SK-N-SH (cell line): ENCODE data around the gene CIP2A.

ENCODE experiments used
- CHD2 ChIP-seq: fragments of 150-350 bp; IDR thresholded peaks from 2 replicates; pipeline ENCODE4 v1.6.1; 2018; ENCODE audit warnings: low read length; ENCODE audit not compliant: partially characterized antibody
- MXI1 ChIP-seq: IDR thresholded peaks from 2 replicates; pipeline ENCODE4 v1.6.1; 2012; ENCODE audit warnings: mild to moderate bottlenecking, low read depth, low read length, improper control_type of control experiment
- POLR2AphosphoS5 ChIP-seq: IDR thresholded peaks from 2 replicates; pipeline ENCODE4 v1.6.1; 2012; ENCODE audit warnings: low read depth, low read length
- RAD21 ChIP-seq: IDR thresholded peaks from 2 replicates; pipeline ENCODE4 v1.6.1; 2012; ENCODE audit warnings: mild to moderate bottlenecking, low read length
- RCOR1 ChIP-seq: fragments of 150-350 bp; IDR thresholded peaks from 2 replicates; pipeline ENCODE4 v1.6.1; 2017; ENCODE audit warnings: antibody characterized with exemption, low read length
- TAF1 ChIP-seq: IDR thresholded peaks from 2 replicates; pipeline ENCODE4 v1.6.1; 2012; ENCODE audit warnings: low read depth, mild to moderate bottlenecking, low read length, moderate library complexity, borderline replicate concordance
- YY1 ChIP-seq: IDR thresholded peaks from 2 replicates; pipeline ENCODE4 v1.4.0; 2012; ENCODE audit warnings: low read depth, mild to moderate bottlenecking
- TF ChIP-seq, protein P1 (sequence below): fragments of 200-600 bp; sonication (generic); IDR thresholded peaks from 2 replicates; pipeline ENCODE4 v1.6.1; 2017; ENCODE audit warnings: antibody characterized with exemption, mild to moderate bottlenecking, moderate library complexity
- TF ChIP-seq, protein P2 (sequence below): IDR thresholded peaks from 2 replicates; pipeline ENCODE4 v1.6.1; 2012; ENCODE audit warnings: mild to moderate bottlenecking, low read depth, low read length, moderate library complexity
- TF ChIP-seq, protein P3 (sequence below): fragments of 150-350 bp; IDR thresholded peaks from 2 replicates; pipeline ENCODE4 v1.6.1; 2016; ENCODE audit warnings: mild to moderate bottlenecking, low read depth, low read length

DNA sequence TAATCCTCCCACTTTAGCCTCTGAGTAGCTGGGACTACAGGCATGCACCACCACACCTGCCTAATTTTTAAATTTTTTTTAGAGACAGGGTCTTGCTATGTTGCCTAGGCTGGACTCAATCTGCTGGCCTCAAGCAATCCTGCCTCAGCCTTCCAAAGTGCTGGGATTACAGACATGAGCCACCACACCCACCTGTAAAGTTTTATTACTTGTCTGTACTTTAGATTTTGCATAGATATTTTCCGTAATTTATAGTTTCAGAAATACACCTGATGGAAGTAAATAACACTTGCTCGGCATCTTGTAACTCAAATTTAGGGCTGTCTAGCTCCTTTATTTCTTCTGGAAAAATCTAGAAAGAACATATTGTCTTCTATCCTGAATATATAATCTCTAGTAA, 6.1 kb upstream of the CIP2A start:
- TF ChIP-seq TAF1 = no peak
- TF ChIP-seq, protein P1, sequence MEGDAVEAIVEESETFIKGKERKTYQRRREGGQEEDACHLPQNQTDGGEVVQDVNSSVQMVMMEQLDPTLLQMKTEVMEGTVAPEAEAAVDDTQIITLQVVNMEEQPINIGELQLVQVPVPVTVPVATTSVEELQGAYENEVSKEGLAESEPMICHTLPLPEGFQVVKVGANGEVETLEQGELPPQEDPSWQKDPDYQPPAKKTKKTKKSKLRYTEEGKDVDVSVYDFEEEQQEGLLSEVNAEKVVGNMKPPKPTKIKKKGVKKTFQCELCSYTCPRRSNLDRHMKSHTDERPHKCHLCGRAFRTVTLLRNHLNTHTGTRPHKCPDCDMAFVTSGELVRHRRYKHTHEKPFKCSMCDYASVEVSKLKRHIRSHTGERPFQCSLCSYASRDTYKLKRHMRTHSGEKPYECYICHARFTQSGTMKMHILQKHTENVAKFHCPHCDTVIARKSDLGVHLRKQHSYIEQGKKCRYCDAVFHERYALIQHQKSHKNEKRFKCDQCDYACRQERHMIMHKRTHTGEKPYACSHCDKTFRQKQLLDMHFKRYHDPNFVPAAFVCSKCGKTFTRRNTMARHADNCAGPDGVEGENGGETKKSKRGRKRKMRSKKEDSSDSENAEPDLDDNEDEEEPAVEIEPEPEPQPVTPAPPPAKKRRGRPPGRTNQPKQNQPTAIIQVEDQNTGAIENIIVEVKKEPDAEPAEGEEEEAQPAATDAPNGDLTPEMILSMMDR = no peak
- TF ChIP-seq POLR2AphosphoS5 = no peak
- TF ChIP-seq, protein P2, sequence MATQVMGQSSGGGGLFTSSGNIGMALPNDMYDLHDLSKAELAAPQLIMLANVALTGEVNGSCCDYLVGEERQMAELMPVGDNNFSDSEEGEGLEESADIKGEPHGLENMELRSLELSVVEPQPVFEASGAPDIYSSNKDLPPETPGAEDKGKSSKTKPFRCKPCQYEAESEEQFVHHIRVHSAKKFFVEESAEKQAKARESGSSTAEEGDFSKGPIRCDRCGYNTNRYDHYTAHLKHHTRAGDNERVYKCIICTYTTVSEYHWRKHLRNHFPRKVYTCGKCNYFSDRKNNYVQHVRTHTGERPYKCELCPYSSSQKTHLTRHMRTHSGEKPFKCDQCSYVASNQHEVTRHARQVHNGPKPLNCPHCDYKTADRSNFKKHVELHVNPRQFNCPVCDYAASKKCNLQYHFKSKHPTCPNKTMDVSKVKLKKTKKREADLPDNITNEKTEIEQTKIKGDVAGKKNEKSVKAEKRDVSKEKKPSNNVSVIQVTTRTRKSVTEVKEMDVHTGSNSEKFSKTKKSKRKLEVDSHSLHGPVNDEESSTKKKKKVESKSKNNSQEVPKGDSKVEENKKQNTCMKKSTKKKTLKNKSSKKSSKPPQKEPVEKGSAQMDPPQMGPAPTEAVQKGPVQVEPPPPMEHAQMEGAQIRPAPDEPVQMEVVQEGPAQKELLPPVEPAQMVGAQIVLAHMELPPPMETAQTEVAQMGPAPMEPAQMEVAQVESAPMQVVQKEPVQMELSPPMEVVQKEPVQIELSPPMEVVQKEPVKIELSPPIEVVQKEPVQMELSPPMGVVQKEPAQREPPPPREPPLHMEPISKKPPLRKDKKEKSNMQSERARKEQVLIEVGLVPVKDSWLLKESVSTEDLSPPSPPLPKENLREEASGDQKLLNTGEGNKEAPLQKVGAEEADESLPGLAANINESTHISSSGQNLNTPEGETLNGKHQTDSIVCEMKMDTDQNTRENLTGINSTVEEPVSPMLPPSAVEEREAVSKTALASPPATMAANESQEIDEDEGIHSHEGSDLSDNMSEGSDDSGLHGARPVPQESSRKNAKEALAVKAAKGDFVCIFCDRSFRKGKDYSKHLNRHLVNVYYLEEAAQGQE = no peak
- no peak for TF ChIP-seq YY1
- TF ChIP-seq CHD2 = no peak
- TF ChIP-seq RAD21 = no peak
- no peak for TF ChIP-seq MXI1
- TF ChIP-seq RCOR1 = no peak
- TF ChIP-seq, protein P3, sequence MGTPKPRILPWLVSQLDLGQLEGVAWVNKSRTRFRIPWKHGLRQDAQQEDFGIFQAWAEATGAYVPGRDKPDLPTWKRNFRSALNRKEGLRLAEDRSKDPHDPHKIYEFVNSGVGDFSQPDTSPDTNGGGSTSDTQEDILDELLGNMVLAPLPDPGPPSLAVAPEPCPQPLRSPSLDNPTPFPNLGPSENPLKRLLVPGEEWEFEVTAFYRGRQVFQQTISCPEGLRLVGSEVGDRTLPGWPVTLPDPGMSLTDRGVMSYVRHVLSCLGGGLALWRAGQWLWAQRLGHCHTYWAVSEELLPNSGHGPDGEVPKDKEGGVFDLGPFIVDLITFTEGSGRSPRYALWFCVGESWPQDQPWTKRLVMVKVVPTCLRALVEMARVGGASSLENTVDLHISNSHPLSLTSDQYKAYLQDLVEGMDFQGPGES = no peak
